Testis (tissue), 2 donors: ENCODE results near the gene KMO.

Experiments used
- POLR2A ChIP-seq: fragments of 450-650 bp; IDR thresholded peaks from one replicate; pipeline ENCODE4 v1.6.1; 2017; ENCODE audit warnings: antibody characterized with exemption, mild to moderate bottlenecking, moderate library complexity
- TF ChIP-seq, protein P1 (sequence below), 3 experiments: fragments of 450-650 bp in 2 of 3; fragments of 200-600 bp in 1 of 3; sonication (generic) in 1 of 3; IDR thresholded peaks; one replicate each; pipeline ENCODE4 v1.5.1; 2016 to 2019; ENCODE audit warnings: antibody characterized with exemption in 3 of 3, mild to moderate bottlenecking in 2 of 3, moderate library complexity in 1 of 3

- TF ChIP-seq, protein P1, sequence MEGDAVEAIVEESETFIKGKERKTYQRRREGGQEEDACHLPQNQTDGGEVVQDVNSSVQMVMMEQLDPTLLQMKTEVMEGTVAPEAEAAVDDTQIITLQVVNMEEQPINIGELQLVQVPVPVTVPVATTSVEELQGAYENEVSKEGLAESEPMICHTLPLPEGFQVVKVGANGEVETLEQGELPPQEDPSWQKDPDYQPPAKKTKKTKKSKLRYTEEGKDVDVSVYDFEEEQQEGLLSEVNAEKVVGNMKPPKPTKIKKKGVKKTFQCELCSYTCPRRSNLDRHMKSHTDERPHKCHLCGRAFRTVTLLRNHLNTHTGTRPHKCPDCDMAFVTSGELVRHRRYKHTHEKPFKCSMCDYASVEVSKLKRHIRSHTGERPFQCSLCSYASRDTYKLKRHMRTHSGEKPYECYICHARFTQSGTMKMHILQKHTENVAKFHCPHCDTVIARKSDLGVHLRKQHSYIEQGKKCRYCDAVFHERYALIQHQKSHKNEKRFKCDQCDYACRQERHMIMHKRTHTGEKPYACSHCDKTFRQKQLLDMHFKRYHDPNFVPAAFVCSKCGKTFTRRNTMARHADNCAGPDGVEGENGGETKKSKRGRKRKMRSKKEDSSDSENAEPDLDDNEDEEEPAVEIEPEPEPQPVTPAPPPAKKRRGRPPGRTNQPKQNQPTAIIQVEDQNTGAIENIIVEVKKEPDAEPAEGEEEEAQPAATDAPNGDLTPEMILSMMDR (IDR thresholded peaks at IDR 0.05): no peak
- TF ChIP-seq POLR2A: no peak
These were observed 18.8 kb upstream of the KMO start for GRCh38 chr1:241513378-241513777.
